DMS153 (cell line): Measurements from ENCODE around the gene EVC.
"Not testable (repeated sequence)": the region's sequence is repeated elsewhere in the genome, so short reads cannot be mapped to it uniquely, and the experiment has no call there.

Experiments used
- DNase-seq: peaks from one replicate; lab custom pipeline; 2025; lab: John Stamatoyannopoulos, UW

EVC gene

DNA sequence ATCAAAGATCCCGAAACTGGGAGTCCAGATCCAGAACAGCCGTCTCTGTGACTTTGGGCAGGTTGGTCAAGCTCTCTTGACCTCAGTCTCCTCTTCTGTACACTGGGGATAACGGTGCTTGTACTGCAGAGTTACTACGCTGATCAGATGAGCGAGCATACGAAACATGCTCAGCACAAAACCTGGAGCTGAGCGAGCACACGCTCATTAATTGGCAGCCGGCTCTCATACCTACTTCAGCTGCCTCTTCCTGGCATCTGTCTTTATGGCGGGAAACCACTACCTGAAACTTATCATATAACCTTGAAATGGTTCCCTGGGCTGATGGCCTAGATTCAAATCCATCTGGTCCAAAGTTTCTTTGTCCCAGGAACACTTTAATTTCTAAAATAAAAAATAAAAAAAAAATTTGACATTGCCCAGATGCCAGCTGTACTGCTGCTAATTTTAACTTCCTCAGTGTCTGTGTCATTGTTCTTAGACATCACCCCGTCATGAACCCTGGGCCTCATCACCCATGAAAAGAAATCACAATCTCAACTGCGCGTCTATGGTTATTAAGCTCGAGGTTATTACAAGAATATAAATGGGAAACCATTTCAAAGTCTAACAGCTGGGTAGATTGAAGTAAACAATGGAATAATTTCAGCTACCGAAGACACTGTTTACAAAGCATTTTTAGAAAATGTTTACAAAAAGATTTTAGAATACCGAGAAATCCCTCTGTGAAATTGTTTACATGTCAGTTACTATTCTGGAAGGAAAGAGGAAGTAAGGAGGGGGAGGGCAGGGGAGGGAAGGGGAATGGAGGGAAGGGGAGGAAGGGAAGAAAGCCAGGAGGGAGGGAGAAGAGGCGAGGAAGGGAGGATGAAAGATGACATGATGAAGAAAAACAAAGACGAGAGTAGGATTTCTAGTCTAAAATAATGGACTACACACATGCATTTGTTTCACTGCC is 132.9 kb downstream of the EVC start:
- no peak for DNase-seq

DNA sequence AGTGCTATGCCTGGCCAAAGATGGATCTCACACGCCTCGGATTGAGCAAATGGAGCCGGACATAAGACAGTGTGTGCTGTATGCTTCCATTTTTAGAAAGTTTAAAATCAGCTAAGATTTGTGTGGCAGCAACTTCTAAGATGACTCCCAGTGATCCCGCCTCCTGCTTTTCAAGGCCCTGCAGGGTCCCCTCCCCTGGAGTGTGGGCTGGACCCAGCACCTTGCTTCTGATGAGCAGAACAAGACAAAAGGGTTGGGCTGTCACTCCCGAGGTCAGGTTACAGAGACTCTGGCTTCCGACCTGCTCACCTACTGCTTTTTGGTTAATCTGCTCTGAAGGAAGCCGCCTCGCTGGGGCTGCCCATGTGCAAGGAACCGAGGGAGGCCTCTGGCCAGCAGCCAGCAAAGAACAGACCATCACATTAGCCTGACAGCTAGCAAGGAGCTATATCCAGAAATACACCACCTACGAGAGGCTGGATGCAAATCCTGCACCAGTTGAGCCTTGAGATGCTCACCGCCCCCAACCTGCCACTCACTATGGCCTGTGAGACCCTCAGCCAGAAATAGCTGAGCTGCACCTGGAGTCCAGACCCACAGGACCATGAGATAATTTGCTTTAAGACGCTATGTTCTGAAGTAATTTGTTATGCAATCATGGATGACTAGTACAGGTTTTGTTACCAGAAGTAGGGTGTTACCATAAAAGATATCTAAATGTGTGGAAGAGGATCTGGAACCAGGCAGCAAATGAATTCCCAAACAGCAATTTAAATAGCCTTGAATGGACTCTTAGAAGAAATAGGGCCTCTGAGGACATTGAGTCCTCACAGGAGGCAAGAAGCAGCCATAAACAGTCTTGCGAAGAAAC is 134.3 kb downstream of the EVC start:
- no peak for DNase-seq

GRCh38 chr4:5851637-5852301 is 140.8 kb downstream of the EVC start:
- no peak for DNase-seq

DNA sequence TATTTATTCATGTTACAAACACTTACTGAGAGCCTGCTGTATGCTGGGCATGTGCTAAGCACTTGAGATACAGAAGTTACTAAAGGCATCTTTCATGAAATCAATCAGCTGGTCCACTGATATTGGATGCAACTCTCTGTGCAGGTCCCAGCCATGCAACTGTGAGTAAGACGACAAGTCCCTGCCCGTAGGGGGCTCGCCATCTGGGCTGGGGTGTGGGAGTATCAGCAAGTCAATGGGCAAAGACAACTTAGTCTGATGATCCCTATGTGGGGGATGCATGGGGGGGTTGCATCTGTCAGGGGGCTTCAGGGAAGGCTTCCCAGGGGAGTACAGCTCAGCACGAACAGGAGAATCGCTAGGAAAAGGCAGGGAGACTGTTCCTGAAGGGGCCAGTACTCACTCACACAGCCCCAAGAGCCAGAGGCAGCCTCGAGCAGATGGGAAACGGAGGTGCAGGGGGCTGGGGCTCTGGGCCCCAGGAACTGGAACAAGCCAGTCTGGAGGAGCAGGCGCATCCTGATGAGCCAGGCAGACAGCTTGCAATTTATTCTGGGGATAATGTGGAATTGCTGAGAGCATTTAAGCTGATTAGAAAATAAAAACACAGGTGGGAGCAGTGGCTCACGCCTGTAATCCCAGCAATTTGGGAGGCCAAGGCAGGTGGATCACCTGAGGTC is 141.7 kb downstream of the EVC start:
- no peak for DNase-seq

DNA sequence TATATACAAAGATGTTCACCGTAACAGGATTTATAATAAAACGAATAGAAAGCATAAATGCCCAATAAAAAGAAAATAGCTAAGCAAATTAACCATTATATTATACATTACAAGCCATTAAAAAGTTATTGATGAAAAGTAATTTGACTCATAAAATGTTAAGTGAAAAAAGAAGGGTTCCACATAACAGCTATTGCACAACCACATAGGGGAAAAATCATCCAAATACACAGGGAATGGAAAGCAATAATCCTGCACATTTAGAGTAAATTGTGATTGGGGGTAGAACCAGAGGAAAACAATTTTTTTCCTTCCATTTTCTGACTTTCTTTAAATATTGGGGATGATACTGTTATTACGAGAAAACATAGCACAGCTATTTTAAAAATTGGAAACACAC is 143.9 kb downstream of the EVC start:
- no peak for DNase-seq

DNA sequence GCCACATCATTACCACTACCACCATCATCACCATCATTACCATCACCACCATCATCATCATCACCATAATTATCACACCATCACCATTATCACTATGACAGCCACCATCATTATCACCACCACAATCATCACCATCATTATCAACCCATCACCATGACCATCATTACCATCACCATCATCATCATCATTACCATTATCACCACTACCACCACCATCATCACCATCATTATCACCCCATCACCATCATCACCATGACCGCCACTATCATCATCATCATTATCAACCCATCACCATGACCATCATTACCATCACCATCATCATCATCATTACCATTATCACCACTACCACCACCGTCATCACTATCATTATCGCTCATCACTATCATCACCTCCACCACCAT is 145.4 kb downstream of the EVC start:
- DNase-seq = not testable (repeated sequence)

GRCh38 chr4:5857199-5857598 is 146.2 kb downstream of the EVC start:
- no peak for DNase-seq

DNA sequence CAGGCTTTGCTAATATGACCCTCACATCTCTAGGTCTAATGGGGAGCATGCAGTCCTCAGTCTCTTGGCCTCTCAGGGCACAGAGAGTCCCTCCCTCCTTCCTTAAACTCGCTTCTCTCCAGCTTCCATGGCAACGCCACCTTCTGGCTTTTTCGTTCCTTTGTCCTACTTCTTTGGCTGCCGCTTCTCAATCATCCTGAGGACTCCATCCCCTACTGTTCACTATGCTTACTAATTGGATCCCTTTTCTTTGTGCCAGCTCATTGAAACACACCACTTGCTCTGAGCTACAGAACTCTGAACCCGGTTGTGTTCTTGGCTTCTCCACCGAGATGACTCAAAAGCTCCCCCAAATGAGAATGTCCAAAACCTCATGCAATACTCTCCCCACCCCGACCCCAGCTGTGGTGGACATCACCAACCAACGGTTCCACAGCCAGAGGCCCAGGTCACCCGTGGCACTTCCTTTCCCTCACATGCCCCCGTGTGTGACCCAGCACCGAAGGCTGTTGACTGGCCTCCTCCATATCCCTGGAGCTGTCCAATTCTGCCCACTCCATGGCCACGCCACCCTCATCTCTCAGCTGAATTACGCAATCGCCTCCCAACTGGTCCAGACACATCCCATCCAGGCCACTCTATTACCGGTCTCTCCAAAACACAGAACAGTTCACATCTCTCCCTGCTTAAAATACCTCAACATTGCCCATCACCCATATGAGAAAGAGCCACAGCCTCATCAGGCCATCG is 147.2 kb downstream of the EVC start:
- DNase-seq = no peak

DNA sequence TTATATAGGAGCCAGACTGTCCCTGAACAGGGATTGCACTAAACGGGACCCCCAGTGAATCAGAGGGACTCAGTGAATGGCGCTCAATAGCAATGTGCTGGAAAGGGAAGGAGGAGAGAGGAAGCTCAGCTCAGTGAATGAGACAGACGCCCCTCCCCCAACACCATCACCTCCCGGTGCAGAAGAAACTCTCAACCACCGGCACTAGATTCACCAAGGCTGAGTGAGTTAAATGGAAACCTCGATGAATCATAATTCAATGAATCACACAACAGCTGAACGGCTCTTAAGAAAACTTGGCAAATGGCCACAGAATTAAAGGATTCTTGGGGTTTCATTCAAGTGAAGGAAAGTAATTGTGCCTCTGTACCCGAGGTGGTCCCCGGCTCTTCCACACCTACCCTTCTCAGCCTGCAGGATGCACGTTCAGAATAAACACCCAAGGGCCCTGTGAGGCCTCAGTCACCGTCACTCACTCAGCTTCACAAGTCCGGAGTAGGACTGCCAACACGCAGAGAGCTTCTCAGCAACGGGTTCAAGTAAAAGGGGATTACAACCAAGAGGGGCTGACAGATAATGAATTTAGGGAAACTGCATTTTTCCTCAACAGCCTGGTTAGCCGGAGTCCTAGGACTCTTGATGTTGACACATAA is 152.6 kb downstream of the EVC start:
- no peak for DNase-seq
